Activated CD4-positive, alpha-beta T cell treated with anti-CD3 and anti-CD28 coated beads, Interleukin-2, amount 10 ng/mL, durations not matched to agents 7 days and 5 days (primary cell): Measurements from ENCODE around the gene ARHGEF11. TPM values are rescaled to one million over a fixed set of nuclear protein-coding genes. Genes with fewer than 3 reads are reported as not detected.

Experiments used
- CTCF ChIA-PET: fragments of 350-600 bp; sonication (Branson Sonifier 250); formaldehyde crosslinking; loops from one replicate; lab custom pipeline; 2021; ENCODE audit warnings: antibody characterized with exemption; lab: Charles Lee
- POLR2A ChIA-PET: fragments of 350-600 bp; sonication (Branson Sonifier 250); formaldehyde crosslinking; loops from one replicate; lab custom pipeline; 2021; ENCODE audit warnings: antibody characterized with exemption; lab: Charles Lee
- DNase-seq: peaks from one replicate; pipeline ENCODE4 v3.0.0-alpha.2; 2020
- H3K27ac Mint-ChIP-seq: one replicate; pipeline ENCODE4 v1.8.0; 2021; ENCODE audit warnings: mild to moderate bottlenecking, moderate library complexity, mixed read lengths
- H3K27me3 Mint-ChIP-seq: one replicate; pipeline ENCODE4 v1.8.0; 2021; ENCODE audit warnings: mixed read lengths
- H3K36me3 Mint-ChIP-seq: one replicate; pipeline ENCODE4 v1.8.0; 2021; ENCODE audit warnings: low read depth, mixed read lengths
- H3K4me1 Mint-ChIP-seq: one replicate; pipeline ENCODE4 v1.8.0; 2021; ENCODE audit warnings: mixed read lengths
- H3K4me3 Mint-ChIP-seq: one replicate; pipeline ENCODE4 v1.8.0; 2021; ENCODE audit warnings: mild to moderate bottlenecking, moderate library complexity, mixed read lengths
- H3K9me3 Mint-ChIP-seq: one replicate; pipeline ENCODE4 v1.8.0; 2021; ENCODE audit warnings: mixed read lengths
- total RNA-seq, 2 experiments: library from RNA; stranded (reverse); gene quantifications; one replicate each; pipeline ENCODE4 v1.2.3, GENCODE V29; 2021

The ARHGEF11 gene
- total RNA-seq, 2 experiments from 2014 or later = 33.9 to 38.5 TPM

- no peaks in the 10 kb centered on the region for H3K9me3 Mint-ChIP-seq
- H3K36me3 Mint-ChIP-seq = no peaks in the 10 kb centered on the region
- H3K27ac Mint-ChIP-seq = no peak overlapping the region
- no peaks in the 10 kb centered on the region for H3K4me1 Mint-ChIP-seq
- CTCF ChIA-PET = no interaction called here
- DNase-seq = no peak
- H3K4me3 Mint-ChIP-seq = no peak overlapping the region
- H3K27me3 Mint-ChIP-seq = peaks cover 39% of the 10 kb centered on the region
- POLR2A ChIA-PET = no interaction called here
These were observed 33.7 kb downstream of the ARHGEF11 start for GRCh38 chr1:157011845-157012244.

- H3K27me3 Mint-ChIP-seq = peaks cover 45% of the 10 kb centered on the region
- H3K27ac Mint-ChIP-seq = no peak overlapping the region
- DNase-seq = no peak
- POLR2A ChIA-PET = no interaction called here
- CTCF ChIA-PET = no interaction called here
- H3K4me1 Mint-ChIP-seq = no peaks in the 10 kb centered on the region
- H3K9me3 Mint-ChIP-seq = no peaks in the 10 kb centered on the region
- H3K36me3 Mint-ChIP-seq = no peaks in the 10 kb centered on the region
- no peak overlapping the region for H3K4me3 Mint-ChIP-seq
These were observed 37.0 kb downstream of the ARHGEF11 start for GRCh38 chr1:157008502-157008901.

GRCh38 chr1:157007306-157007705, 38.2 kb downstream of the ARHGEF11 start:
- Mint-ChIP-seq H3K4me1 (no peaks in the 10 kb centered on the region), H3K27me3 (peaks cover 48% of the 10 kb centered on the region), H3K36me3 (no peaks in the 10 kb centered on the region), H3K27ac (no peak overlapping the region), H3K9me3 (no peaks in the 10 kb centered on the region), H3K4me3 (no peak overlapping the region)
- ChIA-PET POLR2A (no interaction called here), CTCF (no interaction called here)
- no peak for DNase-seq

- H3K4me3 Mint-ChIP-seq = no peak overlapping the region
- H3K27me3 Mint-ChIP-seq = peaks cover 46% of the 10 kb centered on the region
- H3K36me3 Mint-ChIP-seq = no peaks in the 10 kb centered on the region
- H3K9me3 Mint-ChIP-seq = no peaks in the 10 kb centered on the region
- ChIA-PET POLR2A (no interaction called here), CTCF (no interaction called here)
- no peaks in the 10 kb centered on the region for H3K4me1 Mint-ChIP-seq
- no peak overlapping the region for H3K27ac Mint-ChIP-seq
- no peak for DNase-seq
These were observed 38.9 kb downstream of the ARHGEF11 start for GRCh38 chr1:157006676-157007075.

GRCh38 chr1:157005965-157006364, 39.6 kb downstream of the ARHGEF11 start:
- no peak for DNase-seq
- CTCF ChIA-PET = interaction anchor here (0.7 kb wide), 1 partner anchor 52 kb away, joined by 3 read pairs; no protein-coding TSS in a partner anchor
- Mint-ChIP-seq H3K27ac (no peak overlapping the region), H3K4me1 (no peaks in the 10 kb centered on the region), H3K4me3 (no peak overlapping the region), H3K27me3 (peaks cover 40% of the 10 kb centered on the region), H3K36me3 (no peaks in the 10 kb centered on the region), H3K9me3 (no peaks in the 10 kb centered on the region)
- POLR2A ChIA-PET = no interaction called here

GRCh38 chr1:157004806-157005205, 40.7 kb downstream of the ARHGEF11 start:
- POLR2A ChIA-PET = no interaction called here
- Mint-ChIP-seq H3K36me3 (no peaks in the 10 kb centered on the region), H3K4me1 (no peaks in the 10 kb centered on the region), H3K27me3 (peaks cover 36% of the 10 kb centered on the region), H3K27ac (no peak overlapping the region), H3K9me3 (no peaks in the 10 kb centered on the region), H3K4me3 (no peak overlapping the region)
- CTCF ChIA-PET = interaction anchor here (1.0 to 1.1 kb wide), 2 partner anchors 11 to 12 kb away, joined by 3 read pairs; no protein-coding TSS in a partner anchor
- DNase-seq = no peak

GRCh38 chr1:157004327-157004726, 41.2 kb downstream of the ARHGEF11 start:
- H3K27me3 Mint-ChIP-seq = peaks cover 34% of the 10 kb centered on the region
- no peak overlapping the region for H3K27ac Mint-ChIP-seq
- H3K36me3 Mint-ChIP-seq = no peaks in the 10 kb centered on the region
- H3K9me3 Mint-ChIP-seq = no peaks in the 10 kb centered on the region
- no peak overlapping the region for H3K4me3 Mint-ChIP-seq
- ChIA-PET CTCF (interaction anchor here (1.0 to 1.1 kb wide), 2 partner anchors 10 to 289 kb away, joined by 3 read pairs; no protein-coding TSS in a partner anchor), POLR2A (no interaction called here)
- no peaks in the 10 kb centered on the region for H3K4me1 Mint-ChIP-seq
- DNase-seq = no peak

GRCh38 chr1:157001304-157001703, 44.2 kb downstream of the ARHGEF11 start:
- no peak overlapping the region for H3K27ac Mint-ChIP-seq
- H3K9me3 Mint-ChIP-seq = no peaks in the 10 kb centered on the region
- ChIA-PET CTCF (no interaction called here), POLR2A (no interaction called here)
- no peaks in the 10 kb centered on the region for H3K4me1 Mint-ChIP-seq
- DNase-seq = no peak
- H3K4me3 Mint-ChIP-seq = no peak overlapping the region
- H3K27me3 Mint-ChIP-seq = peaks cover 25% of the 10 kb centered on the region
- H3K36me3 Mint-ChIP-seq = no peaks in the 10 kb centered on the region

GRCh38 chr1:157000686-157001085, 44.9 kb downstream of the ARHGEF11 start:
- no peaks in the 10 kb centered on the region for H3K9me3 Mint-ChIP-seq
- no peaks in the 10 kb centered on the region for H3K4me1 Mint-ChIP-seq
- H3K4me3 Mint-ChIP-seq = no peak overlapping the region
- H3K36me3 Mint-ChIP-seq = no peaks in the 10 kb centered on the region
- no peak for DNase-seq
- no peak overlapping the region for H3K27ac Mint-ChIP-seq
- ChIA-PET POLR2A (no interaction called here), CTCF (no interaction called here)
- H3K27me3 Mint-ChIP-seq = peaks cover 27% of the 10 kb centered on the region

GRCh38 chr1:156999596-157000320, 45.8 kb downstream of the ARHGEF11 start:
- Mint-ChIP-seq H3K27ac (no peak overlapping the region), H3K36me3 (no peaks in the 10 kb centered on the region), H3K27me3 (peaks cover 28% of the 10 kb centered on the region), H3K9me3 (no peaks in the 10 kb centered on the region), H3K4me3 (no peak overlapping the region), H3K4me1 (no peaks in the 10 kb centered on the region)
- CTCF ChIA-PET = no interaction called here
- DNase-seq = no peak
- POLR2A ChIA-PET = no interaction called here

- no peaks in the 10 kb centered on the region for H3K4me1 Mint-ChIP-seq
- H3K9me3 Mint-ChIP-seq = no peaks in the 10 kb centered on the region
- H3K36me3 Mint-ChIP-seq = no peaks in the 10 kb centered on the region
- DNase-seq = no peak
- CTCF ChIA-PET = no interaction called here
- peaks cover 34% of the 10 kb centered on the region for H3K27me3 Mint-ChIP-seq
- H3K27ac Mint-ChIP-seq = no peak overlapping the region
- H3K4me3 Mint-ChIP-seq = no peak overlapping the region
- POLR2A ChIA-PET = no interaction called here
These were observed 46.6 kb downstream of the ARHGEF11 start for GRCh38 chr1:156998840-156999500.

GRCh38 chr1:156998301-156998700, 47.2 kb downstream of the ARHGEF11 start:
- CTCF ChIA-PET = no interaction called here
- H3K4me1 Mint-ChIP-seq = no peaks in the 10 kb centered on the region
- H3K4me3 Mint-ChIP-seq = no peak overlapping the region
- H3K27me3 Mint-ChIP-seq = peaks cover 38% of the 10 kb centered on the region
- DNase-seq = no peak
- no peaks in the 10 kb centered on the region for H3K9me3 Mint-ChIP-seq
- H3K36me3 Mint-ChIP-seq = no peaks in the 10 kb centered on the region
- POLR2A ChIA-PET = no interaction called here
- H3K27ac Mint-ChIP-seq = no peak overlapping the region

GRCh38 chr1:156995412-156995811, 50.1 kb downstream of the ARHGEF11 start:
- Mint-ChIP-seq H3K4me1 (no peaks in the 10 kb centered on the region), H3K36me3 (no peaks in the 10 kb centered on the region), H3K9me3 (no peaks in the 10 kb centered on the region), H3K27me3 (peaks cover 33% of the 10 kb centered on the region), H3K27ac (no peak overlapping the region), H3K4me3 (no peak overlapping the region)
- POLR2A ChIA-PET = no interaction called here
- DNase-seq = no peak
- CTCF ChIA-PET = no interaction called here
